ENCODE results near the gene PLXNC1. TPM values are rescaled to one million over a fixed set of nuclear protein-coding genes. Genes with fewer than 3 reads are reported as not detected.

Gene PLXNC1
- total RNA-seq, 3 donors from 2014 or later, result 5.2 to 13.2 (median 6.2) TPM

DNA sequence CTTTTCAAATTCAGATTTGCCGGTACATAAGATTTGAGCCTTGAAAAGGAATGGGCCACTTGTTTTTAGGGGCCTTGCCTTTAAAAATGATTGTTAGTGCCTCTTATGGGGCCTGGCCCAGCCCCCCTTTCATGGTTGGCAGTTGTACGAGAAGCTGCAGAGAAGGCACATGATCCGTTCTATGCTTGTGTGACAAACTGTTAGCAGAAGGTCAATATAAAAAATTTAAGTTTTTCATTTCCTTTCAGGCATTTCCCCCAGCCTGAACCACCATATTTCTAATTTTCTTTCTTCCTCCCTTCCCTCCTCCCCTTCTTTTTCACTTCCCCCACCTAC, 119.1 kb downstream of the PLXNC1 start:
- ATAC-seq, result no peak
- Histone ChIP-seq H3K4me1 (ENCODE audit: low read depth) (no peaks in the 10 kb centered on the region), H3K4me3 (no peak overlapping the region), H3K36me3 (ENCODE audit: low read depth) (no peaks in the 10 kb centered on the region), H3K9me3 (no peaks in the 10 kb centered on the region)
- DNase-seq, result no peak
- intact Hi-C loops (cut with DNase I, micrococcal nuclease), result no loop called here
- TF ChIP-seq, protein P1, sequence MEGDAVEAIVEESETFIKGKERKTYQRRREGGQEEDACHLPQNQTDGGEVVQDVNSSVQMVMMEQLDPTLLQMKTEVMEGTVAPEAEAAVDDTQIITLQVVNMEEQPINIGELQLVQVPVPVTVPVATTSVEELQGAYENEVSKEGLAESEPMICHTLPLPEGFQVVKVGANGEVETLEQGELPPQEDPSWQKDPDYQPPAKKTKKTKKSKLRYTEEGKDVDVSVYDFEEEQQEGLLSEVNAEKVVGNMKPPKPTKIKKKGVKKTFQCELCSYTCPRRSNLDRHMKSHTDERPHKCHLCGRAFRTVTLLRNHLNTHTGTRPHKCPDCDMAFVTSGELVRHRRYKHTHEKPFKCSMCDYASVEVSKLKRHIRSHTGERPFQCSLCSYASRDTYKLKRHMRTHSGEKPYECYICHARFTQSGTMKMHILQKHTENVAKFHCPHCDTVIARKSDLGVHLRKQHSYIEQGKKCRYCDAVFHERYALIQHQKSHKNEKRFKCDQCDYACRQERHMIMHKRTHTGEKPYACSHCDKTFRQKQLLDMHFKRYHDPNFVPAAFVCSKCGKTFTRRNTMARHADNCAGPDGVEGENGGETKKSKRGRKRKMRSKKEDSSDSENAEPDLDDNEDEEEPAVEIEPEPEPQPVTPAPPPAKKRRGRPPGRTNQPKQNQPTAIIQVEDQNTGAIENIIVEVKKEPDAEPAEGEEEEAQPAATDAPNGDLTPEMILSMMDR (IDR thresholded peaks at IDR 0.05), result no peak

- Histone ChIP-seq H3K9me3 (no peaks in the 10 kb centered on the region), H3K36me3 (ENCODE audit: low read depth) (no peaks in the 10 kb centered on the region), H3K4me1 (ENCODE audit: low read depth) (no peaks in the 10 kb centered on the region), H3K4me3 (no peak overlapping the region)
- TF ChIP-seq, protein P1 (IDR thresholded peaks at IDR 0.05), result no peak
- no peak for DNase-seq
- no peak for ATAC-seq
- intact Hi-C loops (cut with DNase I, micrococcal nuclease), result no loop called here
Observed at GRCh38 chr12:94267921-94268471, 119.6 kb downstream of the PLXNC1 start.

DNA sequence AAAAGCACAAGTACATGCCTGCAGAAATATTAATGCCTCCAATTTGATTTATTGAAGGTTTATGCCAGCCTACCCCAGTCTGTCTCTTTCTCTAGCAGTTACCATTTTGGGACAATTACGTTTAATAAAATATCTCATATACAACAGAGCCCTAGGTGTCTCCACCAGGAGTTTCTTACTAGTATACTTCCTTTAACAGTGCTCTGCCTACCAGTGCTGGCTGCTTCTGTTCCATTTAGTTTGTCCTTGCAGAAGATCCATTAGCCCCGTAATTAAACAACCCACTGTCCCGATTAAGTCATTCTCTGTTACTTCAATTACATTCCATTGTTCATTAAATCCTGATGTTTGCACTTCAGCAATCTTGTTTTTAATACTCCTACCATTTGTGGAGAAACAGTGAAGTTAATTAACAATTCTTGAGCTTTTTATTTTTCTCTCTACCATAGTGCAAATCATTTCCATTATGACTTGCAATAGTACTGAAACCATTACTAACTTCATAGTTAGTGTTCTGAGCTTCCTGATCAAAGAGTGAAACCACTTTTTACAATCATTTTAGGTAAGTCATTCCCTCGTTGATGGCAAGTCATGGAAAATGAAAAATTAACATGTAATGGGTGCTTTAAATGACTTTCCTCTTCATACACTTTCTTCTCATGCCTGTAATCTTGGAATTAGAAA, 121.1 kb downstream of the PLXNC1 start:
- TF ChIP-seq, protein P1 (IDR thresholded peaks at IDR 0.05), result no peak
- intact Hi-C loops (cut with DNase I, micrococcal nuclease), result no loop called here
- DNase-seq, result no peak
- H3K36me3 ChIP-seq (ENCODE audit: low read depth), result no peaks in the 10 kb centered on the region
- no peak for ATAC-seq
- no peak overlapping the region for H3K4me3 ChIP-seq
- H3K4me1 ChIP-seq (ENCODE audit: low read depth), result no peaks in the 10 kb centered on the region
- no peaks in the 10 kb centered on the region for H3K9me3 ChIP-seq

- H3K9me3 ChIP-seq, result no peaks in the 10 kb centered on the region
- no peak overlapping the region for H3K4me3 ChIP-seq
- intact Hi-C loops (cut with DNase I, micrococcal nuclease), result no loop called here
- no peaks in the 10 kb centered on the region for H3K4me1 ChIP-seq (ENCODE audit: low read depth)
- no peaks in the 10 kb centered on the region for H3K36me3 ChIP-seq (ENCODE audit: low read depth)
- peak in 1 of 3 donors; percentile 17 for DNase-seq
- TF ChIP-seq, protein P1 (IDR thresholded peaks at IDR 0.05), result no peak
- no peak for ATAC-seq
Observed at GRCh38 chr12:94271351-94271750, 123.0 kb downstream of the PLXNC1 start.

DNA sequence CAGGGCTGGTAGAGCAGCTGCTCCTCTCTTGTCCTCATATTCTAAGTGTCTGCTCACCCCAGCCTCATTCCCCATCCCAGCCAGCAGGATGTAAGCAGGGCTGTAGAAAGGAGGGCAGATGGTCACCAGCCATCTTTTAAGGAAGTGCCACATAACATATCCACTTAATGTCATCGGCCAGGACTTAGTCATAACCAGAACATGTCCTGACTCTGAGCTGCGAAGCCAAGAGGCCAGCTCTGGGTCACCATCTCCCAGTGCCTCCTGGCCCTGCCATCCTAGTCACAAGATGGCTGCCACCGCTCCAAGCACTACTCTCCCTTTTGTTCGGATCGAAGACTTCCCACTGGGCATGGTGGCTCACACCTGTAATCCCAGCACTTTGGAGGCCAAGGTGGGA, 123.9 kb downstream of the PLXNC1 start:
- DNase-seq (no peak), ATAC-seq (no peak)
- no peaks in the 10 kb centered on the region for H3K9me3 ChIP-seq
- intact Hi-C loops (cut with DNase I, micrococcal nuclease), result no loop called here
- no peak overlapping the region for H3K4me3 ChIP-seq
- no peaks in the 10 kb centered on the region for H3K36me3 ChIP-seq (ENCODE audit: low read depth)
- H3K4me1 ChIP-seq (ENCODE audit: low read depth), result no peaks in the 10 kb centered on the region
- TF ChIP-seq, protein P1 (IDR thresholded peaks at IDR 0.05), result no peak
